Right ventricle myocardium inferior (tissue), 1 donor: Measurements from ENCODE around the gene ENTPD8. TPM values are rescaled to one million over a fixed set of nuclear protein-coding genes. Genes with fewer than 3 reads are reported as not detected.
"Not testable (repeated sequence)": the region's sequence is repeated elsewhere in the genome, so short reads cannot be mapped to it uniquely, and the experiment has no call there.

Experiments
- ATAC-seq: fragments of 200-7000 bp; cut with Tn5 transposase; one replicate; pipeline ENCODE4 v1.9.1; 2020; ENCODE audit warnings: mild to moderate bottlenecking, moderate library complexity
- DNase-seq: peaks from one replicate; pipeline ENCODE4 v3.0.0; 2021; ENCODE audit errors: missing footprints
- intact Hi-C: fragments of 100-400 bp; cut with DNase I; formaldehyde crosslinking; loops from one replicate; pipeline ENCODE4 v1.11.0; 2022
- total RNA-seq: library from RNA; stranded (reverse); fragmentation: NEBNext Ultra II Directional; extraction: Animal tissue kit (Norgen Biotek cat#: 25700); gene quantifications from one replicate; pipeline ENCODE4 v1.2.1, GENCODE V29; 2021
- donor health status: DM: no; HTN: yes; CAD: no; lungs with severe emphysema.

Gene ENTPD8
- total RNA-seq, 1 donor from 2014 or later = not detected

GRCh38 chr9:137478613-137478961, 37.4 kb upstream of the ENTPD8 start:
- intact Hi-C loops = no loop called here
- DNase-seq (no peak), ATAC-seq (no peak)

- ATAC-seq (no peak), DNase-seq (peak; percentile 9)
- intact Hi-C loops = no loop called here
Measured at GRCh38 chr9:137477778-137478612, 36.8 kb upstream of the ENTPD8 start.

GRCh38 chr9:137476856-137477255, 35.7 kb upstream of the ENTPD8 start:
- DNase-seq (peak; percentile 54), ATAC-seq (no peak)
- intact Hi-C loops = no loop called here

GRCh38 chr9:137475666-137476065, 34.5 kb upstream of the ENTPD8 start:
- DNase-seq = no peak
- no peak for ATAC-seq
- intact Hi-C loops = no loop called here

GRCh38 chr9:137474271-137474670, 33.1 kb upstream of the ENTPD8 start:
- DNase-seq = no peak
- intact Hi-C loops = no loop called here
- no peak for ATAC-seq

GRCh38 chr9:137470785-137471184, 29.6 kb upstream of the ENTPD8 start:
- ATAC-seq (no peak), DNase-seq (no peak)
- intact Hi-C loops = no loop called here

- intact Hi-C loops = no loop called here
- ATAC-seq (no peak), DNase-seq (no peak)
Measured at GRCh38 chr9:137467896-137468295, 26.7 kb upstream of the ENTPD8 start.

- ATAC-seq (no peak), DNase-seq (peak; percentile 63)
- intact Hi-C loops = no loop called here
Measured at GRCh38 chr9:137467161-137467581, 26.0 kb upstream of the ENTPD8 start.

- DNase-seq, ATAC-seq, intact Hi-C loops: not testable (repeated sequence)
Measured at GRCh38 chr9:137466389-137467085, 25.4 kb upstream of the ENTPD8 start.

GRCh38 chr9:137465720-137466388, 24.7 kb upstream of the ENTPD8 start:
- intact Hi-C loops = no loop called here
- ATAC-seq (no peak), DNase-seq (no peak)

- no peak for ATAC-seq
- DNase-seq = no peak
- intact Hi-C loops = no loop called here
Measured at GRCh38 chr9:137465000-137465719, 24.0 kb upstream of the ENTPD8 start.

GRCh38 chr9:137464291-137464999, 23.3 kb upstream of the ENTPD8 start:
- intact Hi-C loops = no loop called here
- DNase-seq = no peak
- no peak for ATAC-seq

GRCh38 chr9:137463931-137464290, 22.8 kb upstream of the ENTPD8 start:
- no peak for DNase-seq
- no peak for ATAC-seq
- intact Hi-C loops = no loop called here

GRCh38 chr9:137462986-137463930, 22.1 kb upstream of the ENTPD8 start:
- no peak for ATAC-seq
- no peak for DNase-seq
- intact Hi-C loops = no loop called here

- intact Hi-C loops = no loop called here
- no peak for DNase-seq
- ATAC-seq = no peak
Measured at GRCh38 chr9:137462396-137462985, 21.3 kb upstream of the ENTPD8 start.

- DNase-seq (peak; percentile 83), ATAC-seq (no peak)
- intact Hi-C loops = no loop called here
Measured at GRCh38 chr9:137461663-137462395, 20.7 kb upstream of the ENTPD8 start.

- ATAC-seq (no peak), DNase-seq (peak; percentile 28)
- intact Hi-C loops = no loop called here
Measured at GRCh38 chr9:137461316-137461662, 20.1 kb upstream of the ENTPD8 start.
